SH-SY5Y (cell line): ENCODE data around the gene RESF1.

Source experiments
- GATA2 ChIP-seq: IDR thresholded peaks from 2 replicates; pipeline ENCODE4 v1.6.1; 2011; ENCODE audit warnings: mild to moderate bottlenecking, low read depth, low read length
- GATA3 ChIP-seq: IDR thresholded peaks from 2 replicates; pipeline ENCODE4 v1.6.1; 2011; ENCODE audit warnings: low read depth, mild to moderate bottlenecking, low read length, moderate library complexity

GRCh38 chr12:31950492-31950891 is 8.7 kb upstream of the RESF1 start:
- TF ChIP-seq GATA3 (peak; percentile 54; the same call in 1 of the 2 replicates), GATA2 (peak; percentile 85; the same call in 1 of the 2 replicates)
